ENCODE measurements around the gene EPGN.
A peak's percentile ranks its signal among the peaks of the same experiment; 100 is the strongest.

EPGN gene

GRCh38 chr4:74317616-74318246 lies 9.5 kb downstream of the EPGN start:
- no peak overlapping the region for H3K4me3 ChIP-seq (ENCODE audit: low read depth, low read length)
- H3K4me1 ChIP-seq (ENCODE audit: control insufficient read depth, insufficient read depth, low read length): no peaks in the 10 kb centered on the region
- ChIA-PET CTCF (interaction anchor here (0.8 to 4.8 kb wide), 5 partner anchors 53 to 357 kb away, joined by 3 to 32 read pairs (median 5); no protein-coding TSS in a partner anchor), POLR2A (no interaction called here)
- no peak overlapping the region for H3K27ac ChIP-seq (ENCODE audit: extremely low read depth, low read depth, low read length)
- H3K36me3 ChIP-seq (ENCODE audit: control insufficient read depth in 2 of 2, insufficient read depth in 1 of 2, low read length in 2 of 2): no peaks in the 10 kb centered on the region
- TF ChIP-seq ATF2 (tag by site-specific recombination; IDR thresholded peaks at IDR 0.05; ENCODE audit: low read depth) (0 out of 2 replicates have a peak, but pooled peaks have one; percentile 10), ZNF830 (tag by site-specific recombination; IDR thresholded peaks at IDR 0.05; ENCODE audit: low read depth) (no peak), ZNF335 (tag by site-specific recombination; conservative IDR thresholded peaks at IDR 0.05) (0 out of 2 replicates have a peak, but pooled peaks have one; percentile 12), ZNF660 (tag by site-specific recombination; IDR thresholded peaks at IDR 0.05) (peak; percentile 23; the same call in 1 of the 2 replicates)
- no peaks in the 10 kb centered on the region for H3K9me3 ChIP-seq (ENCODE audit: control insufficient read depth, insufficient read depth, low read depth, low read length)

GRCh38 chr4:74318276-74318675 lies 10.0 kb downstream of the EPGN start:
- Histone ChIP-seq H3K36me3 (ENCODE audit: control insufficient read depth in 2 of 2, insufficient read depth in 1 of 2, low read length in 2 of 2) (no peaks in the 10 kb centered on the region), H3K4me3 (ENCODE audit: low read depth, low read length) (no peak overlapping the region), H3K27ac (ENCODE audit: extremely low read depth, low read depth, low read length) (no peak overlapping the region), H3K9me3 (ENCODE audit: control insufficient read depth, insufficient read depth, low read depth, low read length) (no peaks in the 10 kb centered on the region), H3K4me1 (ENCODE audit: control insufficient read depth, insufficient read depth, low read length) (no peaks in the 10 kb centered on the region)
- CTCF ChIA-PET: interaction anchor here (0.7 to 4.8 kb wide), 6 partner anchors 52 to 741 kb away, joined by 3 to 32 read pairs (median 4); no protein-coding TSS in a partner anchor
- POLR2A ChIA-PET: no interaction called here
- TF ChIP-seq ZBTB48 (tag by site-specific recombination; IDR thresholded peaks at IDR 0.05) (no peak), ZNF221 (tag by site-specific recombination; IDR thresholded peaks at IDR 0.05; ENCODE audit: borderline replicate concordance) (no peak), BCL11B (tag by site-specific recombination; IDR thresholded peaks at IDR 0.05; ENCODE audit: low read depth) (0 out of 2 replicates have a peak, but pooled peaks have one; percentile 42), ZBTB44 (tag by site-specific recombination; IDR thresholded peaks at IDR 0.05) (no peak), ZNF335 (tag by site-specific recombination; conservative IDR thresholded peaks at IDR 0.05) (0 out of 2 replicates have a peak, but pooled peaks have one; percentile 22), ZNF843 (tag by site-specific recombination; IDR thresholded peaks at IDR 0.05) (peak; percentile 76; the same call in 1 of the 2 replicates), ZNF10 (tag by site-specific recombination; IDR thresholded peaks at IDR 0.05) (no peak), ZNF391 (tag by site-specific recombination; IDR thresholded peaks at IDR 0.05; ENCODE audit: borderline replicate concordance, low read depth) (no peak), ZBTB6 (tag by site-specific recombination; IDR thresholded peaks at IDR 0.05) (no peak), ZEB2 (tag by site-specific recombination; IDR thresholded peaks at IDR 0.05) (no peak), ZNF658 (tag by site-specific recombination; IDR thresholded peaks at IDR 0.05) (no peak), HOXA7 (CRISPR knock-in tag; IDR thresholded peaks at IDR 0.05; ENCODE audit: borderline replicate concordance) (no peak), MZF1 (tag by site-specific recombination; IDR thresholded peaks at IDR 0.05; ENCODE audit: borderline replicate concordance) (no peak), ZBTB17 (tag by site-specific recombination; IDR thresholded peaks at IDR 0.05) (no peak), ZNF473 (tag by site-specific recombination; IDR thresholded peaks at IDR 0.05) (no peak), ZNF670 (tag by site-specific recombination; IDR thresholded peaks at IDR 0.05; ENCODE audit: low read depth) (no peak), ATF2 (tag by site-specific recombination; IDR thresholded peaks at IDR 0.05; ENCODE audit: low read depth) (no peak), ZNF768 (tag by site-specific recombination; IDR thresholded peaks at IDR 0.05) (no peak), WT1 (tag by site-specific recombination; IDR thresholded peaks at IDR 0.05) (no peak), ZNF585B (tag by site-specific recombination; IDR thresholded peaks at IDR 0.05) (no peak), ZBTB7A (tag by site-specific recombination; IDR thresholded peaks at IDR 0.05; ENCODE audit: low read depth) (no peak), ZFP69B (tag by site-specific recombination; IDR thresholded peaks at IDR 0.05) (no peak), ZSCAN16 (tag by site-specific recombination; IDR thresholded peaks at IDR 0.05) (no peak), ZNF23 (tag by site-specific recombination; IDR thresholded peaks at IDR 0.05; ENCODE audit: borderline replicate concordance) (no peak), ZBTB26 (tag by site-specific recombination; optimal IDR thresholded peaks at IDR 0.05) (no peak), GLI2 (tag by site-specific recombination; IDR thresholded peaks at IDR 0.05; ENCODE audit: borderline replicate concordance, low read depth) (no peak)

Data from HEK293 (cell line).